ENCODE data around the gene GLT6D1. TPM values are rescaled to one million over a fixed set of nuclear protein-coding genes. Genes with fewer than 3 reads are reported as not detected.

Gene GLT6D1
- total and polyA plus RNA-seq, 2 of the 13 experiments (the other 11 are each of a cell fraction or from before 2014, with no cell fraction given) = not detected

DNA sequence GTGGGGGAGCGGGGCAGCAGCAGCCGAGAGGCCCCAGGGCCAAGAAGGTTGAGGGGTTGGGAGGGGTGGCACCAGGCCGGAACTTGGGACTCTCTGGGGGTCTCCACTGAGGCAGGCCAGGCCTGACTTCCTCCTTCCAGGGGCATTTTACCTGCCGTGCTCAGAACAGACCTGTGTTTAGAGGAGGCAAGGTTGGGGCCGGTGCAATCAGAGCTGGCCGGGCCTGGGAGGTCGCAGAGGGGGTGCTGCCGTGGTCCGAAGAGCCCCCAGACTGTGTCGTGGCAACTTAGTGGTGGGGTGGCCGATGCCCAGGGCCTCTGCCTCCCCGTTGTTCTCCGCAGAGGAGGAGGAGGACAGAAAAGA is 21.8 kb downstream of the GLT6D1 start (continued):
- TF ChIP-seq, protein P1, sequence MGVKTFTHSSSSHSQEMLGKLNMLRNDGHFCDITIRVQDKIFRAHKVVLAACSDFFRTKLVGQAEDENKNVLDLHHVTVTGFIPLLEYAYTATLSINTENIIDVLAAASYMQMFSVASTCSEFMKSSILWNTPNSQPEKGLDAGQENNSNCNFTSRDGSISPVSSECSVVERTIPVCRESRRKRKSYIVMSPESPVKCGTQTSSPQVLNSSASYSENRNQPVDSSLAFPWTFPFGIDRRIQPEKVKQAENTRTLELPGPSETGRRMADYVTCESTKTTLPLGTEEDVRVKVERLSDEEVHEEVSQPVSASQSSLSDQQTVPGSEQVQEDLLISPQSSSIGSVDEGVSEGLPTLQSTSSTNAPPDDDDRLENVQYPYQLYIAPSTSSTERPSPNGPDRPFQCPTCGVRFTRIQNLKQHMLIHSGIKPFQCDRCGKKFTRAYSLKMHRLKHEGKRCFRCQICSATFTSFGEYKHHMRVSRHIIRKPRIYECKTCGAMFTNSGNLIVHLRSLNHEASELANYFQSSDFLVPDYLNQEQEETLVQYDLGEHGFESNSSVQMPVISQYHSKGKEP (CRISPR knock-in tag; IDR thresholded peaks at IDR 0.05) = no peak
- TF ChIP-seq ESRRA (CRISPR knock-in tag; IDR thresholded peaks at IDR 0.05; ENCODE audit: low read depth) = no peak
- no peak for TF ChIP-seq ZNF331 (CRISPR knock-in tag; IDR thresholded peaks at IDR 0.05)
- TF ChIP-seq, protein P2, sequence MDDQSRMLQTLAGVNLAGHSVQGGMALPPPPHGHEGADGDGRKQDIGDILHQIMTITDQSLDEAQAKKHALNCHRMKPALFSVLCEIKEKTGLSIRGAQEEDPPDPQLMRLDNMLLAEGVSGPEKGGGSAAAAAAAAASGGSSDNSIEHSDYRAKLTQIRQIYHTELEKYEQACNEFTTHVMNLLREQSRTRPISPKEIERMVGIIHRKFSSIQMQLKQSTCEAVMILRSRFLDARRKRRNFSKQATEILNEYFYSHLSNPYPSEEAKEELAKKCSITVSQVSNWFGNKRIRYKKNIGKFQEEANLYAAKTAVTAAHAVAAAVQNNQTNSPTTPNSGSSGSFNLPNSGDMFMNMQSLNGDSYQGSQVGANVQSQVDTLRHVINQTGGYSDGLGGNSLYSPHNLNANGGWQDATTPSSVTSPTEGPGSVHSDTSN (CRISPR knock-in tag; IDR thresholded peaks at IDR 0.05; ENCODE audit: borderline replicate concordance) = no peak
- TF ChIP-seq, protein P3, sequence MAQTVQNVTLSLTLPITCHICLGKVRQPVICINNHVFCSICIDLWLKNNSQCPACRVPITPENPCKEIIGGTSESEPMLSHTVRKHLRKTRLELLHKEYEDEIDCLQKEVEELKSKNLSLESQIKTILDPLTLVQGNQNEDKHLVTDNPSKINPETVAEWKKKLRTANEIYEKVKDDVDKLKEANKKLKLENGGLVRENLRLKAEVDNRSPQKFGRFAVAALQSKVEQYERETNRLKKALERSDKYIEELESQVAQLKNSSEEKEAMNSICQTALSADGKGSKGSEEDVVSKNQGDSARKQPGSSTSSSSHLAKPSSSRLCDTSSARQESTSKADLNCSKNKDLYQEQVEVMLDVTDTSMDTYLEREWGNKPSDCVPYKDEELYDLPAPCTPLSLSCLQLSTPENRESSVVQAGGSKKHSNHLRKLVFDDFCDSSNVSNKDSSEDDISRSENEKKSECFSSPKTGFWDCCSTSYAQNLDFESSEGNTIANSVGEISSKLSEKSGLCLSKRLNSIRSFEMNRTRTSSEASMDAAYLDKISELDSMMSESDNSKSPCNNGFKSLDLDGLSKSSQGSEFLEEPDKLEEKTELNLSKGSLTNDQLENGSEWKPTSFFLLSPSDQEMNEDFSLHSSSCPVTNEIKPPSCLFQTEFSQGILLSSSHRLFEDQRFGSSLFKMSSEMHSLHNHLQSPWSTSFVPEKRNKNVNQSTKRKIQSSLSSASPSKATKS (CRISPR knock-in tag; IDR thresholded peaks at IDR 0.05) = no peak
- TF ChIP-seq, protein P4, sequence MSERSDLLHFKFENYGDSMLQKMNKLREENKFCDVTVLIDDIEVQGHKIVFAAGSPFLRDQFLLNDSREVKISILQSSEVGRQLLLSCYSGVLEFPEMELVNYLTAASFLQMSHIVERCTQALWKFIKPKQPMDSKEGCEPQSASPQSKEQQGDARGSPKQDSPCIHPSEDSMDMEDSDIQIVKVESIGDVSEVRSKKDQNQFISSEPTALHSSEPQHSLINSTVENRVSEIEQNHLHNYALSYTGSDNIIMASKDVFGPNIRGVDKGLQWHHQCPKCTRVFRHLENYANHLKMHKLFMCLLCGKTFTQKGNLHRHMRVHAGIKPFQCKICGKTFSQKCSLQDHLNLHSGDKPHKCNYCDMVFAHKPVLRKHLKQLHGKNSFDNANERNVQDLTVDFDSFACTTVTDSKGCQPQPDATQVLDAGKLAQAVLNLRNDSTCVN (CRISPR knock-in tag; IDR thresholded peaks at IDR 0.05; ENCODE audit: borderline replicate concordance) = no peak
- no peak for TF ChIP-seq KLF13 (CRISPR knock-in tag; IDR thresholded peaks at IDR 0.05)
- TF ChIP-seq, protein P5, sequence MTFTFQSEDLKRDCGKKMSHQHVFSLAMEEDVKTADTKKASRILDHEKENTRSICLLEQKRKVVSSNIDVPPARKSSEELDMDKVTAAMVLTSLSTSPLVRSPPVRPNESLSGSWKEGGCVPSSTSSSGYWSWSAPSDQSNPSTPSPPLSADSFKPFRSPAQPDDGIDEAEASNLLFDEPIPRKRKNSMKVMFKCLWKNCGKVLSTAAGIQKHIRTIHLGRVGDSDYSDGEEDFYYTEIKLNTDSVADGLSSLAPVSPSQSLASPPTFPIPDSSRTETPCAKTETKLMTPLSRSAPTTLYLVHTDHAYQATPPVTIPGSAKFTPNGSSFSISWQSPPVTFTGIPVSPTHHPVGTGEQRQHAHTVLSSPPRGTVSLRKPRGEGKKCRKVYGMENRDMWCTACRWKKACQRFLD (CRISPR knock-in tag; IDR thresholded peaks at IDR 0.05; ENCODE audit: borderline replicate concordance) = no peak
- TF ChIP-seq JARID2 (CRISPR knock-in tag; IDR thresholded peaks at IDR 0.05; ENCODE audit: insufficient replicate concordance) = no peak
- TF ChIP-seq ZC3H4 (CRISPR knock-in tag; IDR thresholded peaks at IDR 0.05; ENCODE audit: borderline replicate concordance) = no peak
- no peak for TF ChIP-seq ATAD3A (CRISPR knock-in tag; IDR thresholded peaks at IDR 0.05)
- TF ChIP-seq CCDC6 (CRISPR knock-in tag; IDR thresholded peaks at IDR 0.05) = no peak
